GM12878 (cell line): ENCODE measurements around the gene SUPT6H. TPM values are rescaled to one million over a fixed set of nuclear protein-coding genes. Genes with fewer than 3 reads are reported as not detected.

Experiments used
- BACH1 ChIP-seq: fragments of 450-650 bp; IDR thresholded peaks from 2 replicates; pipeline ENCODE4 v1.6.1; 2017; ENCODE audit warnings: mild to moderate bottlenecking, borderline replicate concordance
- CBX5 ChIP-seq: sonication (generic); IDR thresholded peaks from 2 replicates; pipeline ENCODE4 v1.6.1; 2016; ENCODE audit warnings: low read depth, moderate library complexity, mild to moderate bottlenecking, inconsistent platforms
- E4F1 ChIP-seq: fragments of 450-650 bp; IDR thresholded peaks from 2 replicates; pipeline ENCODE4 v1.6.1; 2018; ENCODE audit warnings: borderline replicate concordance, mild to moderate bottlenecking; ENCODE audit not compliant: partially characterized antibody
- HDAC2 ChIP-seq: fragments of 200-600 bp; sonication (generic); IDR thresholded peaks from 2 replicates; pipeline ENCODE4 v1.6.1; 2017
- KDM1A ChIP-seq: fragments of 200-600 bp; sonication (generic); IDR thresholded peaks from 2 replicates; pipeline ENCODE4 v1.6.1; 2016; ENCODE audit warnings: borderline replicate concordance
- MEF2A ChIP-seq: IDR thresholded peaks from 2 replicates; pipeline ENCODE4 v1.6.1; 2011; ENCODE audit warnings: low read depth, mild to moderate bottlenecking, low read length, moderate library complexity; ENCODE audit not compliant: insufficient read depth
- MXI1 ChIP-seq: fragments of 150-350 bp; IDR thresholded peaks from 2 replicates; pipeline ENCODE4 v1.6.1; 2011; ENCODE audit warnings: low read depth, mild to moderate bottlenecking, inconsistent platforms, low read length, improper control_type of control experiment
- NKRF ChIP-seq: fragments of 450-650 bp; conservative IDR thresholded peaks from 2 replicates; pipeline ENCODE4 v1.6.1; 2017; ENCODE audit warnings: mild to moderate bottlenecking, moderate library complexity
- NR2C1 ChIP-seq: fragments of 450-650 bp; IDR thresholded peaks from 2 replicates; pipeline ENCODE4 v1.6.1; 2017; ENCODE audit warnings: antibody characterized with exemption, mild to moderate bottlenecking, moderate library complexity
- POLR2AphosphoS5 ChIP-seq: IDR thresholded peaks from 2 replicates; pipeline ENCODE4 v1.6.1; 2011; ENCODE audit warnings: mild to moderate bottlenecking, low read length, inconsistent platforms
- RCOR1 ChIP-seq: conservative IDR thresholded peaks from 2 replicates; pipeline ENCODE4 v1.6.1; 2012; ENCODE audit warnings: low read depth, low read length, improper control_type of control experiment
- RUNX3 ChIP-seq: IDR thresholded peaks from 2 replicates; pipeline ENCODE4 v1.6.1; 2012; ENCODE audit warnings: low read length, inconsistent platforms
- SIX5 ChIP-seq: IDR thresholded peaks from 2 replicates; pipeline ENCODE4 v1.6.1; 2011; ENCODE audit warnings: mild to moderate bottlenecking, low read depth, low read length, moderate library complexity; ENCODE audit not compliant: severe bottlenecking
- SKIL ChIP-seq: fragments of 450-650 bp; IDR thresholded peaks from 2 replicates; pipeline ENCODE4 v1.6.1; 2017; ENCODE audit warnings: mild to moderate bottlenecking, low read depth, inconsistent platforms; ENCODE audit not compliant: poor library complexity, severe bottlenecking
- SMAD1 ChIP-seq: fragments of 450-650 bp; IDR thresholded peaks from 2 replicates; pipeline ENCODE4 v1.6.1; 2018; ENCODE audit warnings: mild to moderate bottlenecking, low read depth; ENCODE audit not compliant: partially characterized antibody
- STAT1 ChIP-seq: fragments of 450-650 bp; conservative IDR thresholded peaks from 2 replicates; pipeline ENCODE4 v1.6.1; 2014; ENCODE audit warnings: antibody characterized with exemption, mild to moderate bottlenecking
- ZBTB33 ChIP-seq: fragments of 450-650 bp; IDR thresholded peaks from 2 replicates; pipeline ENCODE4 v1.6.1; 2017; ENCODE audit warnings: mild to moderate bottlenecking
- ZSCAN29 ChIP-seq: fragments of 450-650 bp; IDR thresholded peaks from 2 replicates; pipeline ENCODE4 v1.6.1; 2017; ENCODE audit warnings: mild to moderate bottlenecking, moderate library complexity
- ZZZ3 ChIP-seq: IDR thresholded peaks from 2 replicates; pipeline ENCODE4 v1.6.1; 2011; ENCODE audit warnings: low read depth; ENCODE audit not compliant: control insufficient read depth, insufficient read length
- polyA plus RNA-seq, 11 experiments: library from polyadenylated mRNA; depleted of rRNA in 4 of 11; unstranded in 6 of 11; stranded (reverse) in 5 of 11; fragments of >200 nt; fragmentation: Nextera tagmentation in 4 of 11; fragmentation: Illumina TruSeq in 1 of 11; extraction: Ambion mirVana in 4 of 11; extraction: Trizol in 1 of 11; gene quantifications; 1 replicate in 1 of 11; 2 replicates in 10 of 11; pipeline versions ENCODE4 v1.2.1 to v1.2.3, GENCODE V29; 2011 to 2016; ENCODE audit warnings: inconsistent platforms in 2 of 11, missing spikeins in 2 of 11, low read depth in 1 of 11
- total RNA-seq, 4 experiments: library from RNA; depleted of rRNA in 3 of 4; stranded (reverse); fragments of >200 nt in 3 of 4; fragmentation: Illumina TruSeq in 1 of 4; extraction: Trizol in 1 of 4; gene quantifications; 2 replicates each; pipeline versions ENCODE4 v1.2.1 to v1.2.3, GENCODE V29; 2013 to 2021

Gene SUPT6H
- total and polyA plus RNA-seq, 10 of the 15 experiments (the other 5 are each of a cell fraction or from before 2014, with no cell fraction given): 1.7 to 58.8 (median 37.7) TPM

- TF ChIP-seq E4F1: no peak
- no peak for TF ChIP-seq NR2C1
- TF ChIP-seq CBX5: no peak
- TF ChIP-seq SMAD1: peak; percentile 63
- no peak for TF ChIP-seq ZBTB33
- 0 out of 2 replicates have a peak, but pooled peaks have one; percentile 49 for TF ChIP-seq MXI1
- no peak for TF ChIP-seq RUNX3
- no peak for TF ChIP-seq RCOR1
- TF ChIP-seq HDAC2: no peak
- no peak for TF ChIP-seq SKIL
- peak; percentile 30; the same call in 1 of the 2 replicates for TF ChIP-seq MEF2A
- peak; percentile 99 for TF ChIP-seq BACH1
- TF ChIP-seq ZSCAN29: no peak
- TF ChIP-seq ZZZ3: no peak
- peak; percentile 39; the same call in 1 of the 2 replicates for TF ChIP-seq NKRF
- TF ChIP-seq POLR2AphosphoS5: peak; percentile 74
- peak; percentile 45; the same call in 1 of the 2 replicates for TF ChIP-seq STAT1
- TF ChIP-seq KDM1A: no peak
- TF ChIP-seq SIX5: no peak
Observed at GRCh38 chr17:28728364-28729200, 66.6 kb downstream of the SUPT6H start, which contains the start of gene NEK8 (continued).
